Fibroblast of gingiva (primary cell): ENCODE data around the gene TRPV4.

ENCODE experiments used
- DNase-seq: peaks from one replicate; pipeline ENCODE4 v3.0.0-alpha.2; 2011; ENCODE audit warnings: low read depth

The TRPV4 gene

DNA sequence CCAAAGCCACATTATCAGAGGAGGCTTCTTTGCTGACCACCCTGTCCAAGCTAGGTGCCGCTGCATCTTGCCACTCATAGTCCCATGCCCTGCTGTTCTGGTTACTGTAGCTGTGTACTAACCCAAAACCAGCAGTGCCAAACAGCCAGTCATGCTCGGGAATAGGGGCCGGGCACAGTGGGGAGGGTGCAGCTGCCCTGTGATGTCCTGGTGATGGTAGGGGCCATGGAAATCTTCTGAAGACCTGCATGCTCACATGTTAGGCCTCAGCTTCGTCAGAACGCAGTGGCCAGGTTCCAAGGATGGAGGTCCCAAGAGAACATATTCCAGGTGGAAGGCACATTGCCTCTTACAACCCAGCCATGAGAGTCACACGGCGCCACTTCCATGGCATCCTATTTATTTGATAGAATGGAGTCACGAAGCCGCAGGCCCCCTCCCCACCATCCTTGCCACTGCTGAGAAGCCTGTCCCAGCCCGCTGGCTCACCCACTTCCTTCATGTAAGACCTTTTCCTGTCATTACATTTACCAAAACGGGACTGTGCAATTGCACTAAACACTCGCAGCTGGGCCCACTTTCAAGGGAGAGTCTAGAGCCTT is 71.0 kb downstream of the TRPV4 start:
- DNase-seq: no peak

DNA sequence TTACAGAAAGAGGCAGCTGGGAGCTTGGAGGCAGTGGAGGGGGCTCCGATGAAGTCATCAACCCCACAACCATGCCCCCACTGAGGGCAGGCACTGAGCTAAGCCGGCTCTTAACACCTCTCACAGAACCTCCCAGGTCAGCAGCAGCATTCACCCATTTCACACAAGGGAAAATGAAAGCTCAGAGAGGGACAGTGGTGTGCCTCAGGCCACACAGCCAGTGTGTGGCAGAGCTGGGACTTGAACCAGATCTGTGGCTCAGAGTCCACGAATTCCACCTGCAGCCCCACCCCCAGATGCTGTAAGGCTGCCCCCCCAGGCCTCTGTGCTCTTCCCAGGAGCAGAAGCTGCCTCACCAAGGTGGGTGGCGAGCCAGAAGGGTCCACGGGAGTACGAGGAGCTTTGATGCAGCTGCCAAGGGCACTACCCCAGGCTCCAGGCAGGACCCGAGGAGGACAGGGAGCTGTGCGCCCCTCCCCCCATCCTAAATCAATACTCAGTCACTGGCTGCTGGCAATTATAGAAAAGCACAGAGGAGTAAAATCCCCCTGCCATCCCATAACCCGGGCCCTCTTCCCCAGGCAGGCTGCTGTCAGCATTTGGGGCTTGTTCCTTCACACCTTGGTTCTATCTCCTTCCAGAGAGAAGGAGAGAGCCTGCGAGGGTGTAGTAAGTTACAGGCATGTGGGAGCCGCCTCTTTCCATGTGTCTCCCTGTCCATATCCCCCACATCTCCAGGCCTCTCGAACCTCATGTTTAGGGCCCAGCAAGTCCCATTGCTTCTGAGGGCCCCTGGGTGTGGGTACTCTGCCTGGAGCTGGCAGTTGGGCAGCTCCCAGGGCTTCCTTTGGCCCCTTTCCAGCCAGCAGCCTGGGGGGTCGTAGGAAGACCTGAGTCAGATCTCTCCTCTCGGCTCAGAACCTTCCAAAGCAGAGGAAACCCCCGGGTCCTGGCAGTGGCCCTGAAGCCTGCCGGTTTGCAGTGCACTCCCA is 72.0 kb downstream of the TRPV4 start:
- no peak for DNase-seq

DNA sequence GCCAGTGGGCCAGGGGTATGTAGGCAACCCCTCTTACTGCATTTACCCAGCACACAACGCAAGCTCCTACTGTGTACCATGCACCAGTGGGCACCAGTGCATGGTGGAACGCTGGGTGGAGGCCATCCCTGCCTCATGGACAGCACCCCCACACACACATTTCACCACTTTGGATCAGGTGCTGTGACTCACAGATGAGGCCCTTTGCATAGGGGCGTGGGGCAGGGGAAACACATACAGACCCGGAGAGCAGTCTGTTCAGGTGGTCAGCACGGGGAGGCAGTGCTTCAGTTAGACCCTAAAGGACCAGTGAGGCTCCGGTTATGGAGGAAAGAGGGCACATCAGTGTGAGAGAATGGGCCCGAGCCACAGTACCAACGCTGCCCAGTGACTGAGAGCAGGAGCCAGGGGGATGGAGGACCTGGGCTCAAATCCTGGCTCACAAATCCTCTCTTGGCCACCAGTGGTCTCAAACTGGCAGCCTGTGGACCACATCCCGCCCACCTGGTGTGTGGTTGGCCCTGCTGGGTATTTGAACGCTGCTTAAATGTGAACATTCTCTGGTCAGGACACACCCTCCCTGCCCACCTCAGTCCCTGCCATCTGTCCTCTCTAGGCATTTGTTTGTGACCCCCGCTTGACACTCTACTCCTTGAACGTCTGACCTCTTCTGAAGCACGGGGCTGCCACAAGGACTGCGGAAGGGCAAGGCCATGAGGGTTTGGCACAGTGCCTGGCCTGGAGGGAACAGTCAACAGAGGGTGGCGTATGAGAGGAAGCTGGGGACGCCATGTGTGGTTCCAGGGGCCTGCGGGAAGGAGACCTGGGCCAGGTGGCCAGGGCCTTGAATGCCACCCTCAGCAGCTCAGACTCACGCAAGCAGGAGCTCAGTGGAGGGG is 72.9 kb downstream of the TRPV4 start:
- no peak for DNase-seq

DNA sequence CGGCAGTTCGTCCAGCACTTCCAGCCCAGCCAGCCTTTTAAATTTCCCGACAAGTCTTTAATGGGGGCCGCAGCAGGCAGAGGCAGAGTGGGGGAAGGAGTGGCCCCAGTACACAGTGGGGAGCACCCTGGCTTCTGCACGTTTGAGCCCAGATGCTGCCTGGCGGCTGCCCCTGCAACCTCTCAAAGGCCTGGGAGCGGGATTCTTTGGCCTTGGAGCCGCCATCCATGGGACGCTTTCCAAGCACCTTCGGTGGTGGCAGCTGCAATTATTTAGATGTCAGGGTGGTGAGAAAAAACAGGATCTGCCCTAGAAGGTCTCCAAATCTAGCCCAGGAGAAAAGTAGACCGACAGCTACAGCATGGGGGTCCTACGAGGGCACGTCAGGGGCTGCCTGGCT is 73.6 kb downstream of the TRPV4 start:
- DNase-seq: no peak

DNA sequence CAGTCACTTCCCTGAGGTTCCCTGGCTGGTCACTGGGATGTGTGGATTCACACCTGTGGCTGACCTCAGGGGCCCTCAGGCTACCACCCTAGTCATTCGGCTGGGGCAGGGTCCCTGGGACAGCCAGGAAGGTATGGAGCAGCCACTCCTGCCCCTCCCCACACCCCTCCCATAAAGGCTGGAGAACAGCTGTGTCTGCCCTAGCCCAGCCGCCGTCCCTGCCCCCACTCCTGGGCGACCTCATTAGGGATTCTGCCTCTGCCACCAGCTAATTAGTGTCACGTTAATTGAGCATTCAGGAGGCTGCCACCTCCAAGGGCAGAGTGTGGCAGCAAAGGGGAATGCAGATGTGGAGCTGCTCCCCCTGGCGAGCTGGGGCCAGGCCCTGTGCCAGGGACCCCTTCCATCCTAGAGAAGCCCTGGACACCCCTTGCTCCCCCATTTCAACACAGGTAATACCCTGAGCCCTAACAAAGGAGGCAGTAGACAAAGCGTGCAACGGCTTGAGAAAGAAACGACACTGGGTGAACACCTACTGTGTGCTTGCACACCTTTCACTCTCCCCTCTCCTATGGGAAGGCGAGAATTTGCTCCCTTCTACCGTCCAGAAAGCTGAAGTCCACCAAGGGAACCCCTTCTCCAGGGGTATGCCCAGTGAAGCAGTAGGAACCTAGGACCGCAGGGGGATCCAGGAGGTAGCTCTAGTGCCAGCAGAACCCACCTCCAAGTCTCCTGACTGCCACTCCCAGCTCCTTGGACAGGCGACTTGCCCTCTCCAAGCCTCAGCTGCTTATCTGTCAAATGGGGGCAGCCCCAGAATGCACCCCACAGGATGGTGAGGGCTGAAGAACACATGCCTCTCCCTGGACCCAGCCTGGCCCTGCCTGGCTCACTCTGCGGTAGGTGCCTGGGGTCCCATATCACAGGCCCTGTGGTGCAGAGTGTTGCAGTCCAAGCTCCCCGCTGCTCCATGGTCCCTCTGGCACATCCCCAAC is 74.5 kb downstream of the TRPV4 start:
- DNase-seq: no peak

DNA sequence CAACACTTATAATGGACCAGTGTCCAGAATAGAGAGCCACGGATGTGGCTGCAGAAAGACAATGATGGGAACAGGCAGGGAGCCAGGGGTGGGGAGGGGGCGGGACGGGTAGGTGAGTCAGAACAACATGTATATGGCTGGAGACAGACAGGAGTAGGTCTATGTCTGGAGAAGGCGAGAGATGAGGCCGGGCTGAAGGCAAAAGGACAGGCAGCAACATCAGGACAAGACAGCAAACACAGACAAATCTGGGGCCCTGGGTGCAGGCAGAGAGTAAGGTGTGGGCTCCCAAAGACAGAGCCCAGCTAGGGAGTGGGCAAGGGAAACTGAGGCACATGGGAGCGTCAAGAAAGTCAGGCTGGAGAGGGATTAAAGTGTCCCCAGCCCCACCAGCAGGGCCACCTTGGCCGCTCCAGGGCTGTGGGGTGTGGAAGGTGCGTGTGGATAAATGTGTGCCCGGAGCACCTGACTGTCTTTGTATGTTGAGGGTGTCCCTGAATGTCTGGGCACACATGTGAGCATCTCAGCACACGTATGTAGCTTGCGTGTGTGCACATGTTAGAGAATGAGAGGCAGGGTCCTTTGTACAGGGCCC is 75.4 kb downstream of the TRPV4 start:
- no peak for DNase-seq

DNA sequence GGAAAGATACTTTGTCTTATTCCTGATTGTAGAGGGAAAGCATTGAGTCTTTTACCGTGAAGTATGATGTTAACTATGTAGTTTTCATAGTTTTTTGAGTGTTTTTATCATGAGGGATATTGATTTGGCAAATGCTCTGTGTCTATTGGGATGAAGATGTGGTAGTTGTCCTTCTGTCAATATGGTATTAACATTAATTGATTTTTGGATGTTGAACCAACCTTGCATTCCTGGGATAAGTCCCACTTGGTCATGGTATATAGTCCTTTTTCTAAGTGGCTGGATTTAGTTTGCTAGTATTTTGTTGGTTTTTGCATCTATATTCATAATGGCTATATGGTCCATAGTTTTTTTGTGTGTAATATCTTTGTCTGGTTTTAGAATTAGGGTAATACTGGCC is 76.7 kb downstream of the TRPV4 start:
- no peak for DNase-seq

DNA sequence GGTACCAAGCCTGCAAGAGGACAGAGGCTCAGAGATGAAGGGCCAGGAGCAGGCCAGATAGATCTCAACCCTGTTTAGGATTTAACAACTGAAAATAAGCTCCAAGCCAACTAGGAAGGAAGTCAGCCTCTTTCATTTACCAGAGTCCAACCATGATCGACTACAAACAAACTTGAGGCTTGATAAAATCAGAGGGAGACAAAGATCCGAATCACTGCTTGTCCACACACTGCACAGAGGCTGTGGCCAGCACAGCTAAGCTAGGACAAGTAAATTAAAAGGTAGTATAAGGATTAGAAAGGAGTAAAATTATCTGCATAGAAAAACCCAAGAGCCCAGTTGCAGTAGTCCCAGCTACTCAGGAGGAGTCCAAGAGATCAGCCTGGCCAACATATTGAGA is 79.2 kb downstream of the TRPV4 start:
- no peak for DNase-seq

DNA sequence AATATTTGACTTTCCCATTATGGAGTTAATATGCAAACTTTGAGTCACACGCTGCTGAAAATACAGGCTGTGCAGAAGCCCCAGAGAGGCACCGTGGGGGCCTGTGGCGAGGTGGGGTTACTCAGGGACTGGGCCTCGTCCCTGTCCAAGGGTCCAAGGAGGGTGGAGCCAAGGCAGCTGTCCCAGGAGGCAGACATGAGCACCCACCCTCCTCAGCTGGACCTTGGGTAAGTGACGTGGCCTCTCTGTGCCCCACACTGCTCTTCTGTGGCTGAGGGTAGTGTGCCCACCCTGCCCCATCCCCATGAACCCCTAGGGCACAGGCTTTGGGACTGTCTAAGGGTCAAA is 80.2 kb downstream of the TRPV4 start:
- no peak for DNase-seq

DNA sequence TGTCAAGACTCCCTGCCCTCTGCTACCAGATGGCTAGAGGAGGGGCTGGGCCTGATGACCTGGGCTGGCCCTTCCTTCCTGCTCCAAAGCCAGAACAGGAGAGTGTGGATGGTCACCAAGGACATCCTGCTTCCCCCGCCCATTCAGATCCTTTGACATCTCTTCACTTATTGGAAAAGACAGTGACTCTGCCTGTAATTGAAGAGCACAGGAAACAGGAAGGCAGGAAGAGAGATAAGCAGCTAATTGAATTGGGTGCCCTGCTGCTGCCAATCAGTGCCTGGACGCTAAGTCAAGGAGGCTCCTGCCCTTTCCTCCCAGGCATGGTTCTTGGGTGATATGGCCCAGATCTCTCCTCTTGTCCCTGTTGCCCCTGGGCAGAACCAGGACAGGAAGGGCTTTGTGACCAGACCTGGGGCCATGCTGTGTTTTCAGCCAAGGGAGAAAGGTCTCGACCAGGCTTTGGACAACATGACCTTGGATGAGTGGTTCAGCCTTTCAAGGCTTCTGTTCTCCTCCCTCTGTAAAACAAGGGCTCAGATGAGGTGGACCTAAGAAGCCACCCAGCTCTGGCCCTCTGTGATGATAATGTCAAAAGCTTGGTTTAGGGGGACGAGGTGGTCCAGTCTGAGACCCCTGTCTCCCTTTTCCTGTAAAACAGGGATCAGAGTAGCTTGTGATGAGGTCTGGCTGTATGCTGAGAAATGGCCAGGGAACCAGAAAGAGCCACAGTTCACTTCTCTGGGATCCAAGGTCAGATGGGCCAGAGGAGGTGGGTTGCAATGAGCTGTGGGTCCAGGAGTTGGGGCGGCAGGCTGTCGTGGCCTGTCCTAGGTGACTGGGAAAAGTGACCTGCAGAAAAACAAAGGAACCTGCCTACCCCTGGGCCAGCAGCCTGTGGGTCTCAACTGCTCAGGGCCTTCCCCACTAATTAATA is 80.8 kb downstream of the TRPV4 start:
- DNase-seq: no peak

DNA sequence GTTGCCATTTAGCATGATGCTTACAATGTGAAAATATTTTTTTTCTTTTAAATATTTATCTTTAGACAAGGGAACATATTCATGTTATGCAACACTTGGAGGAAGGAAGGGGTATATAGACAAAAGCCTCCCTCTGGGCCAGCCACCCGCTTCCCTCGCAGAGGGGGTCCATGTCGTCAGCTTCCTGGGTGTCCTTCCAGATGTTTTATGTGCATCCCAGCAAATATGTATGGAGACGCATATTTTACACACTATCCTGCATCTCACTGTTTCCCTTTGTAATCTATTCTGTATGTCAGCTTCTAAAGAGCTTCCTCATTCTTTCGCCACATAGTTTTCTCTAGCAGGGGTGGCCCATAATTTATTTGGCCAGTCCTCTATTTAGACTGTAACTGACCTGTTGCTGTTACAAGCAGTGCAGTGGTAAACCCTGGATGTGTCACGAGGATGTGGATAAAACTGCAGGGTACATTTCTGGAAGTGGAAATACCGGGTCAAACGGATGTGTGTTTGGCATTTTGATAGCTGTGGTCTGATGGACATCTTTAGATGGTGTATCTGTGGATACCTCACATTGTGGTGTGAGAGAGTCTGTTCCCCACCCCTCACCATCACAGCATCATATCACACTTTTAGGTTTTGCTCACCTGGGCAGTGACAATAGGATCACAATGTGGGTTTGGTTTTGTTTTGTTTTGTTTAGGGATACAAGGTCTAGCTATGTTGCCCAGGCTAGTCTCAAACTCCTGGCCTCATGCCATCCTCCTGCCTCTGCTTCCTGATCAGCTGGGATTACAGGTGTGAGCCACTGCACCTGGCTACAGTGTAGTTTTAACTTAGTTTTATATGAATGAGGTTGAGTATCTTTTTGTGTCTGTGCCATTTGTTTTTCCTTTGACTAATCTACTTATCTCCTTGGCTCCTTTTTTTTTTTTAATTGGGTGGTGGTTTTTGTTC is 87.9 kb downstream of the TRPV4 start:
- no peak for DNase-seq

DNA sequence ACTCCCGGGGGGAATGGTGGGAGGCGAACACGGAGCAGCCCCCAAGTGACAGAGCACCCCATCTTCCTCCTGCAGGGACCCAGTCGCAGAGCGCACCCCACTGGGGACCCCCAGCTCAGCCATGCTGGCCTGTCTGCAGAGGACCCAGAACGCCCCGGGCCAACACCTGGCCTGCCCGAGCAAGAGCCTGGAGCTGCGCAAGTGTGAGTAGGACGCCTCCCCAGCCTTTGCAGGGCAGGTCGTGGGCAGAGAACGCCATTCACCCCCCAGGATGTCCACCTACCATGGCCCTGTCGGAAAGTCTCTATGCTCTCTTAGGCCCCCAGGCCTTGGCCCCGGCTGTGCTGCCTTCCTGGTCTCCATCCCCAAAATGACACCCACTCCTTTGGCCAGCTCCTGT is 89.2 kb downstream of the TRPV4 start:
- DNase-seq: no peak

DNA sequence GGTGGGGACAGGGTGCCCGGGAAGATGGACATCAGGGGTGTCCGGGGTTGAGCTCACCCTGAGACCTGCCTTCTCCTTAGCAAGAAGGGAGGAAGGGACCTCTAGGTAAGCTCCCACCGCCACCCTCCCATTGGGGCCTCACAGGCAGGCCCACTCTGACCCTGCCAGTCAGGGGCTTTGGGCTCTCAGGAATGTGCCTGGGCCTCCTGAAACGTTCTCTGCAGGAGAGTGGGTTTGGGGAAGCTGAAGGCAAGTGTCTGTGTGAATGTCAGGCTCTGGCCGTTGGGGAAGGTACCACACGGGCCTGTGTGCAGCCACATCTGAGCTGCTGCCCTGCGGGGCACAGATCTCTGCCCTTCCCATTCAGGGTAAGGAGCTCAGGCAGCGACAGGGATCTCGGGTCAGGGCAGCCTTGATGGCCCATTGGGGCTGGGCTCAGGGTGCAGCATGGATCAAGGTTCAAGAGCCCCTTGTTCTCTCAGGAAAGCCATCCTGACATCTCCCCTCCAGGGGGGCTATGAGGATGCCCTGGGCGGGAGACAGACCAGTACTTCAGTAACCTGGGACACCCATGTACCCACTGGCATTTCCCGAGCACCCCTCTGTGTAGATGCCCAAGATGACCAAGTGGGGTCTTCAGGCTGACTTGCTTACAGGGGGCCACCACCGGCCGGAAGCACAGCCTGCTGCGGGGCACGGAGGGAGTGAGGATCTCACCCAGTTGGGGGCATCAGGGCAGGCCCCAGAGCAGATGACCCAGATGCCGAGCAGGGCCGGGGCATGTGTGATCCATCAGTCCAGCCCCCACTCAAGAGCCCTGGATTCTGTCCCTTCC is 89.9 kb downstream of the TRPV4 start:
- no peak for DNase-seq

DNA sequence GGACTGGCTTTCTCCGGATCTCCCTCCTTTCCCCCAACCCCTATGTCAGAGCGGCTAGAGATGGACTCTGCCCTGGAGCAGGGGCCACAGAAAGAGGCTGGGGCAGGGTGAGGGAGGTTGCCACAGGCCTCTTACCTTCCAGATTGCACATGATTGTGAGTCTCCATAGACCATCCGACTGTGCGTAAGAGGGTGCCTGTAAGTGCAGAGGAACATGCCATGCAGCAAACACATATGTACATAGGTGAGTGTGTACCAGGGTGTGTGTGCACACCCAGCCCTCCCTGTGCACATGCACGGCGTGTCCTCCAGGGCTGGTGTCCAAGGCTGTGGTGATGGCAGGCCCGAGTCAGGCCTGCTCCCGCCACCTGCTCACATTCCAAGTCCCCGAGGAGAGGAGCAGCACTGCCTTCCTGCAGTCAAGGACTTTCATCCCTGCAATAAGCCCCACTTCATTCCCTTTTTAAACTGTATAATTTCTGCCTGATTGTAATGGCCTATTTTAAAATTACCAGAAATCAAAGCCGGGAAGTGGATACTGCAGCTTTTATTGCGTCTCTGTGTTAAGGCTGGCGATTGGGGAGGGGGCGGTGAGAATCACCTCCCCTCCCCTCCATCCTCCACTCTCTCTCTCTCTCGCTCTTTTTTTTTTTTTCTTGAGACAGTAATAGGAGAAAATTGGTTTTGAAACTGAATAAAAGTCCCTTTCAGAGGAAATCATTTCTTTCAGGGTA is 91.1 kb downstream of the TRPV4 start:
- DNase-seq: no peak

DNA sequence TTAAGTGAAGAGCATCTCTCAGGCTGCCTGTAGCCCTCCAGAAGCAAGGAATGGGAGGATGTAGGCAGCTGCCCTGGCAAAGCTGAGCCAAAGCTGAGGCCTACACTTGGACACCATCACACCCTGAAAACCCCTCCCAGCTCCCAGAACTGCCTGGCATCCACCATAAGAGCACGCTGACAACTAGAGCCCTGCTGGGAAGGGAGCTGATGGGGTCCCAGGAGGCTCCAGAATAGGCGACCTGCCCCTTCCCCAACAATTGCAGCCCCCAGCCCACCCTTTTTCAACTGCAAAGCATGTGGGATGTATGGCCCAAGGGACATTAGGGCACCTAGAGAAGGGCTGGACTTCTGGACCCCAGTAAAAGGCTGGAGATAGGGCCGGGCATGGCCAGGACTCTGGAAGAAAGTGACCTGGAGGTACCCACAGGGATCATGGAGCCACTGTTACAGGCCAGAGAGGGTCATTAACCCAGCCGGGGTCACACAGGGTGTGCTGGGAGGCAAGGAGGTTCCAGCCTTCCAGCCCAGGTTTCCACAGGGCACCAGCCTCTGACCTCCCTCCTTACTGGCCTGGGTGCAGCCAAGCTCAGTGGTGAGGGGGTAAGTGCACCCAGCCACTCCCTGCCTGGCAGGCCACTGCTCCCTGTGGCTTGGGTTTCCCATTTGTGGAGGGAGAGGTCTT is 91.8 kb downstream of the TRPV4 start:
- no peak for DNase-seq

DNA sequence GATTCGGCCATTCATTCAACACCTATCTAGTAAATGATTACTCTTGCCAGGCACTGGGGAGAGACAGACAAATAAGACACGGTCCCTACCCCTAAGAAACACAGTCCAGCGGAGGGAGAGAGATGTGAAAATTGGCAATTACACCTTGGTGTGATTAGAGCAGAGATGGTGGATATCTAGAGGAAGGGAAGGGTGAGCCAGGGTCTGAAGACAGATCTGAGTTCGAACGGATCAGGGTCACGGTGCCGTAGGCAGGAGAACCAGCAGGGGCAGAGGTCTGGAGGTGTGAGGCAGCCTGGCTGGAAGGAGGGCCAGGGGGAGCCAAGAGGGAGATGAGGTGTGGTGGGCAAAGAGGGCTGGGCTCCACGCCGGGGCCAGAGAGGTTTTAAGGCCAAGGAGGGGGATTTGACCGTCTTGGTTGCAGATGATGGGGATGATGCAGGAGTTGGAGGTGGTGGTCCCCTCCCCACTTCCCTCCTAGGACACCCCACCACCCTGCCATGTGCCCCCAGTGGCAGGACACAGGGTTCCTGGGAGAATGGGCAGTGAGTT is 92.4 kb downstream of the TRPV4 start:
- no peak for DNase-seq
